ENCODE results near the gene ABCC8. TPM values are rescaled to one million over a fixed set of nuclear protein-coding genes. Genes with fewer than 3 reads are reported as not detected.

ABCC8 gene
- total RNA-seq, 1 experiment from 2014 or later, result 2.4 TPM

DNA sequence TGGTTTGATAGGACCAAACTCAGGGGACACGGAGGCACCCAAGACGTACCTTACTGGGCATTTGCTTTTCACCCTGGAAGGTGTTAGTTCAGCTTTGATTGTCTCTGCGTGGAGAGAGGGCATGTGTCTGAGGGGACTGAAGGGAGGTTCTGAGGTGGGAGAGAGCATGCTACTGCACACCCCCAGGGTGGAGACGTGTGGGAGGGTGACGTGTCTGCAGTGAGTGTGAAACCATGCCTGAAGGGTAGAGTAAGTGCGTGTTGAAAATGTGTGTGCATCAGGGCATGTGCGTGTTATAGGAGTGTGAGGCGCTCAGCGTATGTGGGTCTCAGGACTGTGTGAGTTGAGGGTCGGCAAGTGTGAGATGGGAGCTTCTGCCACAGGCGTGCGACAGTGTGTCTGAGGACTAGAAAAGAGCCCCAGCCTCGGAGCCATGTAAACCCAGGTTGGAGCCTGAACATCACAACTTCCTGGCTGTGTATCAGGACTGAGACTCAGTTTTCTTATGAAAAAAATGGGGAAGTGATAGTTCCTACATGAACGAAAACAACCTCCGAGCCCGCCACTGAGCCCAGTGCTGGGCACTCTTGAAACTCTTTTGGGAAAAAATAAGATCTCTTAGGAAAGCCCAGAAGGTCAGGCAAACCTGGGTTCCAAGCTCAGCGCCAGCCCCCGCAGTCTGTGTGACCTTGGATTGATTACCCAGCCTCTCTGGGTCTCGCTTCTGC, 76.4 kb downstream of the ABCC8 start:
- Mint-ChIP-seq H3K36me3 (ENCODE audit: insufficient read depth in 1 of 3, low read depth in 3 of 3) (no peaks in the 10 kb centered on the region), H3K4me3 (no peak overlapping the region), H3K9me3 (no peaks in the 10 kb centered on the region), H3K27ac (no peak overlapping the region), H3K27me3 (ENCODE audit: low read depth) (no peaks in the 10 kb centered on the region; the same call in 1 of the 2 replicates), H3K4me1 (peaks cover 2 to 6% of the 10 kb centered on the region in 2 experiments; a peak in 1 of 4 replicates)
- H4K8ac ChIP-seq (replicated peaks; ENCODE audit: insufficient read length, low read depth, low read length), result no peak overlapping the region
- no peak overlapping the region for H3K23ac ChIP-seq (ENCODE audit: insufficient read length, low read depth, low read length)
- no peaks in the 10 kb centered on the region for H3K4me1 ChIP-seq (ENCODE audit: insufficient read depth, low read length)
- H2AK5ac ChIP-seq (ENCODE audit: insufficient read length, low read length), result no peak overlapping the region
- TF ChIP-seq, protein P1, sequence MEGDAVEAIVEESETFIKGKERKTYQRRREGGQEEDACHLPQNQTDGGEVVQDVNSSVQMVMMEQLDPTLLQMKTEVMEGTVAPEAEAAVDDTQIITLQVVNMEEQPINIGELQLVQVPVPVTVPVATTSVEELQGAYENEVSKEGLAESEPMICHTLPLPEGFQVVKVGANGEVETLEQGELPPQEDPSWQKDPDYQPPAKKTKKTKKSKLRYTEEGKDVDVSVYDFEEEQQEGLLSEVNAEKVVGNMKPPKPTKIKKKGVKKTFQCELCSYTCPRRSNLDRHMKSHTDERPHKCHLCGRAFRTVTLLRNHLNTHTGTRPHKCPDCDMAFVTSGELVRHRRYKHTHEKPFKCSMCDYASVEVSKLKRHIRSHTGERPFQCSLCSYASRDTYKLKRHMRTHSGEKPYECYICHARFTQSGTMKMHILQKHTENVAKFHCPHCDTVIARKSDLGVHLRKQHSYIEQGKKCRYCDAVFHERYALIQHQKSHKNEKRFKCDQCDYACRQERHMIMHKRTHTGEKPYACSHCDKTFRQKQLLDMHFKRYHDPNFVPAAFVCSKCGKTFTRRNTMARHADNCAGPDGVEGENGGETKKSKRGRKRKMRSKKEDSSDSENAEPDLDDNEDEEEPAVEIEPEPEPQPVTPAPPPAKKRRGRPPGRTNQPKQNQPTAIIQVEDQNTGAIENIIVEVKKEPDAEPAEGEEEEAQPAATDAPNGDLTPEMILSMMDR (conservative IDR thresholded peaks at IDR 0.05), result no peak
- H2BK5ac ChIP-seq (ENCODE audit: insufficient read length, low read length), result no peak overlapping the region
- H2BK12ac ChIP-seq (ENCODE audit: insufficient read length, low read depth, low read length), result no peak overlapping the region
- H2AFZ ChIP-seq (ENCODE audit: low read length), result no peak overlapping the region
- H3K27ac ChIP-seq (ENCODE audit: insufficient read length, low read depth, low read length), result no peak overlapping the region
- no peak overlapping the region for H3K18ac ChIP-seq (ENCODE audit: insufficient read length, low read depth, low read length)
- H3K23me2 ChIP-seq (ENCODE audit: insufficient read length, low read depth, low read length, poor library complexity, severe bottlenecking), result no peaks in the 10 kb centered on the region
- H3K14ac ChIP-seq (ENCODE audit: insufficient read depth, low read length), result no peak overlapping the region
- no peak for DNase-seq
- no peak overlapping the region for H4K91ac ChIP-seq (ENCODE audit: insufficient read length, low read depth, low read length)
- no peak overlapping the region for H4K5ac ChIP-seq (ENCODE audit: insufficient read length, low read depth, low read length)
- H2BK15ac ChIP-seq (ENCODE audit: low read depth, low read length), result no peak overlapping the region
- H3K27me3 ChIP-seq (ENCODE audit: insufficient read depth, low read length), result no peaks in the 10 kb centered on the region
- no peaks in the 10 kb centered on the region for H3K79me2 ChIP-seq (ENCODE audit: insufficient read depth, low read length)
- H2BK20ac ChIP-seq (ENCODE audit: low read depth, low read length, poor library complexity, severe bottlenecking), result no peak overlapping the region
- no peak overlapping the region for H3T11ph ChIP-seq (ENCODE audit: low read length)
- no peaks in the 10 kb centered on the region for H4K20me1 ChIP-seq (ENCODE audit: control insufficient read depth, insufficient read depth, insufficient read length)
- no CpG with 5 or more reads among the region's 19 CpGs for WGBS (ENCODE audit: extremely low coverage, insufficient read length, low lambda C conversion rate)
- no peak overlapping the region for H3K4me2 ChIP-seq (ENCODE audit: insufficient read depth, insufficient read length, low read length)
- H3K9me3 ChIP-seq (ENCODE audit: control insufficient read depth, low read depth, low read length), result no peaks in the 10 kb centered on the region
- no peak overlapping the region for H3K56ac ChIP-seq (ENCODE audit: insufficient read length, low read depth, low read length)
- no peak overlapping the region for H2BK120ac ChIP-seq (ENCODE audit: low read depth, low read length, poor library complexity, severe bottlenecking)
- no peak overlapping the region for H3K9ac ChIP-seq (ENCODE audit: extremely low read depth, insufficient read length, low read length)
- no peaks in the 10 kb centered on the region for H3K79me1 ChIP-seq (ENCODE audit: insufficient read depth, low read depth, low read length, poor library complexity, severe bottlenecking)
- no peak overlapping the region for H3K4ac ChIP-seq (ENCODE audit: low read depth, low read length)

All from H9 (cell line).